NCI-H1105 treated with DMSO at 0.1 percent for 48 hours (cell line): ENCODE results near the gene POLA2.
"Not testable (repeated sequence)": the region's sequence is repeated elsewhere in the genome, so short reads cannot be mapped to it uniquely, and the experiment has no call there.

Experiments used
- DNase-seq: peaks from one replicate; lab custom pipeline; 2025; lab: John Stamatoyannopoulos, UW

The POLA2 gene

GRCh38 chr11:65261591-65262380 is at the start of gene POLA2:
Gene POLA2, plus strand, starts transcription at chr11:65261962. Its CDS starts 331 bp downstream, at chr11:65262293.
- peak; percentile 96 for DNase-seq

- DNase-seq: no peak
Measured at GRCh38 chr11:65212226-65212801, 49.4 kb upstream of the POLA2 start.

- no peak for DNase-seq
Measured at GRCh38 chr11:65213322-65214211, 48.2 kb upstream of the POLA2 start.

GRCh38 chr11:65214212-65214845 is 47.4 kb upstream of the POLA2 start:
- DNase-seq: no peak

GRCh38 chr11:65215441-65216076 is 46.2 kb upstream of the POLA2 start:
- DNase-seq: no peak

- DNase-seq: no peak
Measured at GRCh38 chr11:65216830-65217229, 44.9 kb upstream of the POLA2 start.

GRCh38 chr11:65217441-65218423 is 44.0 kb upstream of the POLA2 start:
- DNase-seq: no peak

GRCh38 chr11:65218446-65218845 is 43.3 kb upstream of the POLA2 start:
- DNase-seq: no peak

GRCh38 chr11:65219930-65220213 is 41.9 kb upstream of the POLA2 start:
- no peak for DNase-seq

GRCh38 chr11:65221026-65221425 is 40.7 kb upstream of the POLA2 start:
- no peak for DNase-seq

GRCh38 chr11:65223011-65223410 is 38.8 kb upstream of the POLA2 start:
- DNase-seq: no peak

GRCh38 chr11:65224930-65225278 is 36.9 kb upstream of the POLA2 start:
- DNase-seq: no peak

GRCh38 chr11:65225279-65226102 is 36.3 kb upstream of the POLA2 start:
- no peak for DNase-seq

- no peak for DNase-seq
Measured at GRCh38 chr11:65226103-65226442, 35.7 kb upstream of the POLA2 start.

- DNase-seq: no peak
Measured at GRCh38 chr11:65227879-65228278, 33.9 kb upstream of the POLA2 start.

- no peak for DNase-seq
Measured at GRCh38 chr11:65236194-65237059, 25.3 kb upstream of the POLA2 start.

- not testable (repeated sequence) for DNase-seq
Measured at GRCh38 chr11:65238302-65238701, 23.5 kb upstream of the POLA2 start.

- DNase-seq: no peak
Measured at GRCh38 chr11:65241134-65241533, 20.6 kb upstream of the POLA2 start.

- DNase-seq: no peak
Measured at GRCh38 chr11:65241692-65242091, 20.1 kb upstream of the POLA2 start.
